ENCODE measurements around the gene GRIN2A. TPM values are rescaled to one million over a fixed set of nuclear protein-coding genes. Genes with fewer than 3 reads are reported as not detected.

The GRIN2A gene
- total RNA-seq, 1 donor from 2014 or later: not detected

GRCh38 chr16:9797306-9797705, 384.9 kb downstream of the GRIN2A start:
- DNase-seq (ENCODE audit: low spot score): no peak
- H3K27me3 Mint-ChIP-seq (ENCODE audit: low read depth): no peaks in the 10 kb centered on the region
- no peak overlapping the region for H3K4me3 Mint-ChIP-seq (ENCODE audit: unreplicated experiment)
- H3K36me3 Mint-ChIP-seq (ENCODE audit: low read depth): no peaks in the 10 kb centered on the region
- H3K9me3 Mint-ChIP-seq (ENCODE audit: low read depth): peaks cover 15% of the 10 kb centered on the region
- no peak overlapping the region for H3K27ac Mint-ChIP-seq (ENCODE audit: unreplicated experiment)
- no peaks in the 10 kb centered on the region for H3K4me1 Mint-ChIP-seq (ENCODE audit: low read depth)
- no peak for TF ChIP-seq CTCF (IDR thresholded peaks at IDR 0.05)

- no peak for TF ChIP-seq CTCF (IDR thresholded peaks at IDR 0.05)
- no peak for DNase-seq (ENCODE audit: low spot score)
- H3K27me3 Mint-ChIP-seq (ENCODE audit: low read depth): no peaks in the 10 kb centered on the region
- no peak overlapping the region for H3K27ac Mint-ChIP-seq (ENCODE audit: unreplicated experiment)
- H3K4me1 Mint-ChIP-seq (ENCODE audit: low read depth): no peaks in the 10 kb centered on the region
- H3K4me3 Mint-ChIP-seq (ENCODE audit: unreplicated experiment): no peak overlapping the region
- H3K9me3 Mint-ChIP-seq (ENCODE audit: low read depth): peaks cover 5% of the 10 kb centered on the region
- no peaks in the 10 kb centered on the region for H3K36me3 Mint-ChIP-seq (ENCODE audit: low read depth)
Measured at GRCh38 chr16:9793623-9794022, 388.6 kb downstream of the GRIN2A start.

DNA sequence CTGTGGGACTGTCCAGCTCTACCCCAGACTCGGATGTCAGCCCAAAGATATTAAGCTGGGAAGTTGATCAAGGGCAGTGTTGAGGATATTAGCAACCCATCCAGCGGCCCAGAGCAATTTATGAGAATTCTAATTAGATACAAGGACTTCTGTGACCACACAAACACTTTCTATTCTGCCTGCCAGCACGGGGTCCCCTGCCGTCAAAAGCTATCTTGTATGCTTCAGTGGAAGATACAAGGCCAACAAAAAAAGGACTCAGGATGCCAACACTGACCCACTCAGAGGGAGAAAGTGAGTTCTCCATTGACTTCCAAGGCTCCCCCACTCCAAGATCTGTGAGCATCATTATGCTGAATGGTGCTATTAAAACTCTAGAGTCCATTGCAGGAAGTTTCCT, 390.7 kb downstream of the GRIN2A start:
- no peaks in the 10 kb centered on the region for H3K27me3 Mint-ChIP-seq (ENCODE audit: low read depth)
- H3K27ac Mint-ChIP-seq (ENCODE audit: unreplicated experiment): no peak overlapping the region
- TF ChIP-seq CTCF (IDR thresholded peaks at IDR 0.05): no peak
- H3K4me1 Mint-ChIP-seq (ENCODE audit: low read depth): no peaks in the 10 kb centered on the region
- peaks cover 5% of the 10 kb centered on the region for H3K9me3 Mint-ChIP-seq (ENCODE audit: low read depth)
- H3K36me3 Mint-ChIP-seq (ENCODE audit: low read depth): no peaks in the 10 kb centered on the region
- no peak for DNase-seq (ENCODE audit: low spot score)
- H3K4me3 Mint-ChIP-seq (ENCODE audit: unreplicated experiment): no peak overlapping the region

GRCh38 chr16:9790199-9790598, 392.0 kb downstream of the GRIN2A start:
- Mint-ChIP-seq H3K27me3 (ENCODE audit: low read depth) (no peaks in the 10 kb centered on the region), H3K27ac (ENCODE audit: unreplicated experiment) (no peak overlapping the region), H3K9me3 (ENCODE audit: low read depth) (peaks cover 5% of the 10 kb centered on the region), H3K4me1 (ENCODE audit: low read depth) (no peaks in the 10 kb centered on the region), H3K36me3 (ENCODE audit: low read depth) (no peaks in the 10 kb centered on the region), H3K4me3 (ENCODE audit: unreplicated experiment) (no peak overlapping the region)
- no peak for DNase-seq (ENCODE audit: low spot score)
- TF ChIP-seq CTCF (IDR thresholded peaks at IDR 0.05): no peak

DNA sequence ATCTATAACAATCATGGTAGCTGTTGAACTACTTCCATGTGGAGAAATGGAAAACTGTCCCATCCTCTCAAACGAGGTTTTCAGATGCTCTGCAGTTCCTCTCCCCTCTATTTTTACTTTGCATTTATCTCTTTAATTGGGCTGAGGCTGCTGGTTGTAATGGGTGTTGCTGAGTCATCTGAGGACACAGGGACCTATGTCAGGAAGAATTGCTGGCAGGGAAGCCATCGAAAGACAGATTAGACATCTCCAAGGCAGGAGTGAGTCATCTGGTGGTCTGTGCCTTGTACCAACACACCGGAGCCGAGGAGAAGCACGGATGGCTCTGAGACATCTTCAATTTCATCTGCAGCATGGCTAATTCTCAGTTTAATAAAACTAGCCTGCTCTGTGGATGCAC, 394.5 kb downstream of the GRIN2A start:
- no peak overlapping the region for H3K4me3 Mint-ChIP-seq (ENCODE audit: unreplicated experiment)
- H3K27ac Mint-ChIP-seq (ENCODE audit: unreplicated experiment): no peak overlapping the region
- H3K27me3 Mint-ChIP-seq (ENCODE audit: low read depth): no peaks in the 10 kb centered on the region
- TF ChIP-seq CTCF (IDR thresholded peaks at IDR 0.05): no peak
- no peaks in the 10 kb centered on the region for H3K36me3 Mint-ChIP-seq (ENCODE audit: low read depth)
- no peaks in the 10 kb centered on the region for H3K4me1 Mint-ChIP-seq (ENCODE audit: low read depth)
- no peak for DNase-seq (ENCODE audit: low spot score)
- H3K9me3 Mint-ChIP-seq (ENCODE audit: low read depth): peaks cover 4% of the 10 kb centered on the region

Measured in chondrocyte (in vitro differentiated cells).